NK-92 (cell line): Measurements from ENCODE around the gene ZNF316.
"Not testable (repeated sequence)": the region's sequence is repeated elsewhere in the genome, so short reads cannot be mapped to it uniquely, and the experiment has no call there.

ENCODE experiments used
- DNase-seq: peaks from one replicate; lab custom pipeline; 2025; ENCODE audit not compliant: unreplicated experiment; lab: John Stamatoyannopoulos, UW

ZNF316 gene

GRCh38 chr7:6646465-6646864 lies 9.3 kb downstream of the ZNF316 start:
- no peak for DNase-seq

GRCh38 chr7:6647080-6647479 lies 10.0 kb downstream of the ZNF316 start:
- no peak for DNase-seq

- DNase-seq, result no peak
Observed at GRCh38 chr7:6647541-6647940, 10.4 kb downstream of the ZNF316 start.

GRCh38 chr7:6648066-6648814 lies 11.1 kb downstream of the ZNF316 start:
- DNase-seq, result no peak

GRCh38 chr7:6648815-6649104 lies 11.6 kb downstream of the ZNF316 start:
- DNase-seq, result no peak

- DNase-seq, result no peak
Observed at GRCh38 chr7:6649241-6649961, 12.3 kb downstream of the ZNF316 start.

- DNase-seq, result no peak
Observed at GRCh38 chr7:6650086-6650485, 13.0 kb downstream of the ZNF316 start.

- DNase-seq, result no peak
Observed at GRCh38 chr7:6650521-6651011, 13.4 kb downstream of the ZNF316 start.

- DNase-seq, result no peak
Observed at GRCh38 chr7:6651851-6652445, 14.8 kb downstream of the ZNF316 start.

- no peak for DNase-seq
Observed at GRCh38 chr7:6652446-6653011, 15.4 kb downstream of the ZNF316 start.

GRCh38 chr7:6653071-6654003 lies 16.2 kb downstream of the ZNF316 start:
- DNase-seq, result no peak

GRCh38 chr7:6654113-6654841 lies 17.2 kb downstream of the ZNF316 start:
- no peak for DNase-seq

GRCh38 chr7:6654842-6655610 lies 17.9 kb downstream of the ZNF316 start:
- DNase-seq, result no peak

GRCh38 chr7:6655636-6656385 lies 18.7 kb downstream of the ZNF316 start:
- no peak for DNase-seq

GRCh38 chr7:6656413-6656812 lies 19.3 kb downstream of the ZNF316 start:
- no peak for DNase-seq

- DNase-seq, result no peak
Observed at GRCh38 chr7:6658618-6659345, 21.7 kb downstream of the ZNF316 start.

- DNase-seq, result not testable (repeated sequence)
Observed at GRCh38 chr7:6670851-6671250, 33.7 kb downstream of the ZNF316 start.

- DNase-seq, result no peak
Observed at GRCh38 chr7:6675807-6676405, 38.8 kb downstream of the ZNF316 start.
